NCI-H187 (cell line): ENCODE measurements around the gene NPR2.
A peak's percentile ranks its signal among the peaks of the same experiment; 100 is the strongest.

ENCODE experiments used
- DNase-seq, 2 experiments: peaks; one replicate each; lab custom pipeline; 2025; lab: John Stamatoyannopoulos, UW

NPR2 gene

GRCh38 chr9:35800530-35800929 lies 9.1 kb downstream of the NPR2 start:
- no peak for DNase-seq

GRCh38 chr9:35801328-35802128 lies 10.1 kb downstream of the NPR2 start:
- DNase-seq, result no peak

- DNase-seq, result no peak
Measured at GRCh38 chr9:35806101-35806500, 14.7 kb downstream of the NPR2 start.

DNA sequence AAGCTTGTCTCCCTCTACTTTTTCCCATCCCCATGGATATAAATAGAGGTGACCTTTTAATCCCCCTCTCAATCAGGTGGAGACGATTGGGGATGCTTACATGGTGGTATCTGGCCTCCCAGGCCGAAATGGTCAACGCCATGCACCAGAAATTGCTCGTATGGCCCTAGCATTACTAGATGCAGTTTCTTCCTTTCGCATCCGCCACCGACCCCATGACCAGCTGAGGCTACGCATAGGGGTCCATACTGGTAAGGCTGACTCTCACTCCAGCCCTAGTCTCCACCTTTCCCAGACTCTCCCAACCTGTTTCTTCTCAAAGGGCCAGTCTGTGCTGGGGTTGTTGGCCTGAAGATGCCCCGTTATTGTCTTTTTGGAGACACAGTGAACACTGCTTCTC lies 17.0 kb downstream of the NPR2 start:
- no peak for DNase-seq

DNA sequence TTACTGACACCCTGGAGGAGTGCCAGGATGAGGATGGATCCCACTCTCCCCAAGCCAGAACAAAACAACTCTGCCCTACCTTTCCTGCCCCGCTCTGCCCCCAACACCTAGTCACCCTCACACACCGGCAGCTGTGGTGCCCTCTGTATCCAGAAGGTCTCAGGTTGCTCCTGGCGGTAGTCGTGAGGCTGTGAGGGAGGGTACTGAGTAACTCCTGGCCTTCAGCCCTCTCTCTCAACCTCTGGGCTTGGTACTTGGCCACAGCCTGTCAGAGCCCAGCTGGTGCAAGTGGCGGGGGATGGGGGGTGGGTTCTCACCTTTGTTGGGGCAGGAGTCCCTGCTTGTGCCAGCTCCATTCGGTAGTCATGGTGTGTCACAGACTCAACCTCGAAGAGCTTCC lies 18.7 kb downstream of the NPR2 start:
- DNase-seq, result no peak

- DNase-seq, result no peak
Measured at GRCh38 chr9:35811381-35812024, 20.1 kb downstream of the NPR2 start.

- DNase-seq, result peak; percentile 43 to 84
Measured at GRCh38 chr9:35812025-35812602, 20.7 kb downstream of the NPR2 start, which contains the start of gene SPAG8. Gene SPAG8 (minus strand): TSS chr9:35812262. CDS start chr9:35812147, 115 bp downstream.

DNA sequence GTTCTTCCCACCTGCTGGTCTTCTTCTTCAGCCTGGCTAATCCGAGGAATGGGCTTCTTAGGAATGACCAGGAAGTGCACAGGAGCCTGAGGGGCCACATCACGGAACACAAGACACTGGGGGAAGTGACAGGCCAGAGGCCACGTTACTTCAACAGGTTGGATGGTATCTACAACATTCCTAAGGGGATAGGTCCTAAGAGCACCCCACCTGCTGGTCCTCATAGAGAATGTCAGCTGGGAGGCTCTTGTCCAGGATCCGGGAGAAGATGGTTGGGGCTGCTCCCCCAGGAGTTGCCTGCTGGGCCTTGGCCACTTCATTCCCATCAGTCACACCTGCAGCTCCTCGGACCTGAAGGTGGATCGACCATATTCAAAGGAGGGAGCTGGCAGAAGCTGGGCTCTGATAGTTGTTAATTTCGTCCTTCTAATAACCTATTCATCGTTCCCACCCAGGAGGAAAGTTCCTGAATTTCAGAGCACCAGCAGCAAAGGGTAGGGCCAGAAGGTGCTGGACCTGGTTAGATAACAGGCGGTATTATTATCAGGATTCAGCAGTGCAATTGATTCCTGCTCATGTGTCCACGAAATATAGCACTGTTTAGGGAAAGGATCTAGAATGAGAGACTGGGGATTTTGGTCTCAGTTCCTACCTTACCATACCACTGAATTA lies 22.2 kb downstream of the NPR2 start:
- no peak for DNase-seq

GRCh38 chr9:35814106-35814840 lies 22.9 kb downstream of the NPR2 start:
- DNase-seq, result no peak

GRCh38 chr9:35814841-35815543 lies 23.6 kb downstream of the NPR2 start, which contains the start of gene HINT2:
Gene HINT2 (minus strand): TSS chr9:35815042. CDS start chr9:35814979, 63 bp downstream.
- DNase-seq, result peak; percentile 87 to 90

- DNase-seq, result no peak
Measured at GRCh38 chr9:35816708-35817107, 25.3 kb downstream of the NPR2 start.

DNA sequence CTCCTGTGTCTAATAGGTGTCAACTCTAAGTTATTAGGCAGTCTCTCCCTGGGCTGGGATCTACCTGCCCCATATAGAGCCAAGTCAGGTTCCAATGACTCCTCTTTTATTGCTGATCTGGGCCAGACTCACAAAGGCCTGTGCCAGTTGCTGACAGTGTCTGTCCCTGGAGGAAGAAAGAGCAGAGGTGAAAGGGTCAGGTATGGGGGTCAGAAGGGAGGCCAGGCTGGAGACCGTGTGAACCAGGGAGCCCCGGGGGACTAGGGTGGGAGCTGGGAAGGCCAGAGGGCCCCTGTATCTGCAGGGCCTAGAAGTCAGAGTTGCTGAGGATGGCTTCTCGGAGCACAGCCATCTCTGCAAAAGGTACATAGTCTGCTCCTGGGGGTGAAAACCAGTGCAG lies 26.9 kb downstream of the NPR2 start:
- DNase-seq, result no peak

DNA sequence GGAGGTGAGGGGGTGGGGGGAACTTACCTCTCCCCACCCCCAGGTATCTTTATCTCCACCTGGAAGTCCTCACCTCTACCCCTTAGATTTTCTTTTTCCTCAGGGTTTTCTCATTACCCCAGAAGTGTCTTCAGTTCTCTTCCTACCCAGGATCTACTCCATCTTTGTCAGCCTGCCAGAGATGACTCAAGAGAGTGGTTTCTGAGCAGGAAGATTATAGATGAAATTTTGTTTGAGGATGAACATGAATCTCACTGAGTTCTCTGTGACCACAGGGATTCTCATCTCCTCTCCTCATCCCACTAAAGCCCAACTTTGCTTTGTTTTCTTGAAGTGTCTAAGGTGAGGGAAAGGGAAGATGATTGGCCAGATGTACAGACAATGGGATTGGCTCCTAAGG lies 28.7 kb downstream of the NPR2 start:
- DNase-seq, result no peak

DNA sequence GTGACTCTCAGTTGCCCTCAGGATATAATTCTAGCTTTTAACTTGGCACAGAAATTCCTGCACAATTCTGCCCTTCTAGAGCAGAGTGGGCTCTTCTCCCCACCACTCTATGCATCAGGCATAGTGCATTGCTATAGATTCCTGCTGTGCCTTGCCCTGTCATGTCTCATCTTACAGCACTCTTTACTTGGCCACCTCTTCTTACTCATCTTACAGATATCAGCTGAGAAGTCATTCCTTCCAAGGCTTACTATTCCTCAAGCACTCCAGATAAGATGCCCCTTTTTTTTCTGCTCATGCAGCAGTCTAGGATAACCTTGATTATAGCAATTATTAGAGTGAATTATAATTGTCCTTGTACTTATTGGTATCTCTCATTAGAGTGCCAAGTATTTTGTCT lies 31.5 kb downstream of the NPR2 start:
- no peak for DNase-seq

GRCh38 chr9:35826071-35826701 lies 34.8 kb downstream of the NPR2 start:
- no peak for DNase-seq

DNA sequence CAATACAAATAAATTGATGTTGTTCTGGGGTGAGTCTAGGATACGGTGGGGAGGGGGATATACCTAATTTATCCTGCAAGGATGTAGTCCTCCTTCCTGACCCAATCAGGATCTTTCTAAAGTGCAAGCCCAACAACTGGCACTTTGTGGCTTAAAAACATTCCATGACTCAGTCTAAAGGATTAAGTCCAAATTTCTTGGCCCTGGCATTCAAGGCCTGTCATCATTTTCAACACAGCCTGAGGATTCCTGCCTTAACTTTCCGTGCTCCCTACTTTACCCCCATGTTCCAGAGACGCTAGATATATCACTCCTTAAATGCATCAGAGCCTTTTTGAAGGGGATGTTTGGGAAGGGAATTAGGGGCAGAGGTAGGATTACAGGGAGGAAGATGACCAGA lies 36.1 kb downstream of the NPR2 start:
- DNase-seq, result no peak

- DNase-seq, result no peak
Measured at GRCh38 chr9:35828716-35829083, 37.3 kb downstream of the NPR2 start, which contains the start of gene FAM221B. Gene FAM221B (minus strand): TSS chr9:35828732. CDS start chr9:35826161, 2,571 bp downstream.

DNA sequence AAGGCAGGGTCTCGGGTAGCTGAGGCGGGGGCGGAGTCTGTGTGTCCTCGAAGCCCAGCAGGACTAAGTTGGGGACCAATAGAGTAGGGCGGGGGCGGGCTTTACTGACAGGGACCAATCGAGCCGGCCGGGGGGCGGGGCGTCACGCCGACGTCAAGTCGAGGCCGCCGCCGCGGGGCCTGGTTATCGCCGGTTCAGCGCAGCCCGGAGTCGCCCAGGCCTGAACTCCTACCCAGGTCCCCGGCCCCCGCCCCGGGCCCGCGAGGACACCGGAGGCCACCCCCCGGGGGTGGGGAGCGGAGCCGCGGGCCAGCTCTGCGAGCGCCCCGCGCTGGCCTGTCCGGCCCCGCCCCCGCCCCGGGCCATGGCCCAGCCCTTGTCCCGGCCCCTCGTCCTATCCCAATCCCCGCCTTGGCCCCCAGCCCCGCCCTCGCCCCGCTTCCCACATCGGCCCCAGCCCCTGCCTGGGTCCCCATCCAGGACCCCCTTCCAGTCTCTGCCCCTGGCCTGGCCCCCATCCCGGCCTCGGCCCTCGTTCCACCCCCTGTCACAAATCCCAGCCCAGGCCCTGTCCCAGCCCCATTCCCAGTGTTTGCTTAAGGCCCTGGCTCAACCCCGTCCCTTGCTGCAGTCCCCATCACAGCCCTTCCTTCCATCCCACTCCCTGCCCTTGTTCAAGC lies 37.8 kb downstream of the NPR2 start, which contains the start of gene TMEM8B:
TMEM8B (plus strand) TSS at position 145 of the 680 bp plus-strand sequence; CDS start at position 365, 220 bp downstream.
- DNase-seq, result peak; percentile 15 to 89

DNA sequence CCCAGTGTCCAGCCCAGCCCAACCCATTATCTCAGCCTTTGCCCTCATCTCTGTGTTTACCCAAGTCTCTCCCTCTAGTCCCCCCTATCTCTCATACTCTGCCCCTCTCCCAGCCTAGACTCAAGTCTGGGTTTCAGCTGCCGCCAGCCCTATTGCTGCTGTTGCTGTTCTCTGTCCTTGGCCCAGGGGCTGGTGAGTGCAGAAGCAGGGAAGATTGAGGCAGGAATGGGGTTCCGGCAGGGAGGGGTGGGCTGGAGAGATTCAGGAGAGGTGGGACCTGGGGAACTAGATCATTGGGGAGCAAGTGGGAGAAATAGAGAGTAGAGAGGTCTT lies 38.3 kb downstream of the NPR2 start:
- DNase-seq, result no peak

DNA sequence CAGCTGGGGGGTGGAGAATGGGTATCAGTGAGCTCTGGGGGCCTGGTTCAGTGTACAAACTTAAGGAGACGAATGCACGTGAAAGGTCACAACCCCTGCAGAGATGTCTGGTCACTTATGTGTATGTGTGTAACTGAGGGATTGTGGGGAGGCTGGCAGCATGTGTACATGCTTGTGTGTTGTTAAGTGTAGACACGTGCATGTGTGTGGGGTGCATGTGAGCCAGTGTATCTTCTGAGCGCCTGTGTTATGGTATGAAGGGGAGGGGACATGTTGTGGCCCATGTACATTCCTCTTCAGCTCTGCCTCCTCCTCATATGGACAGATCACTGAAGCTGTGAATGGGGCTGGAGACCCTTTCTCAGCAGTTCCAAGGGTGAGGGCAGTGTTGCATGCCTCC lies 39.6 kb downstream of the NPR2 start:
- no peak for DNase-seq
